ENCODE measurements around the gene FAM13A.

DNA sequence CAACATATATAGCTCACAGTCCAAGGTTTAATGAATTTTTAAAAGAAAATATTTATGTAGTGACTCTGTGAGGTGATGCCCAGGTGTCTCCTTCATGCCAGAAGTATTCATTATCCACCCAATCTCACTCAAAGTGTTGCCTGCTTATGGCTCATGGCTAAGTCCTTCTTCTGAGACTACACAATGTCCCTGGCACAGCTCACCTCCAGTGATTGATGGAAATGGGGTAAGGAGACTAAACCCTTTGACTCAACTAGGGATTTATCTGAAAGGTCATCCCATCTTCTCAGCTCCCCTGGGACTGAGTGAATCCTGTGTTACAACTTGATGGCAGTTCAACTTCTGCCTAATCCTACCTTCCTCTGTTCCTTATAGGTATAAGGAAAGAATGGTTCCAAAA lies 74.2 kb downstream of the FAM13A start:
- TF ChIP-seq POLR2A (IDR thresholded peaks at IDR 0.05; ENCODE audit: low read depth, low read length) (no peak), POLR2AphosphoS5 (IDR thresholded peaks at IDR 0.05; ENCODE audit: low read depth, low read length) (no peak), TAF1 (IDR thresholded peaks at IDR 0.05; ENCODE audit: low read depth, low read length) (no peak), SPI1 (IDR thresholded peaks at IDR 0.05; ENCODE audit: low read depth, low read length) (no peak), POU2F2 (IDR thresholded peaks at IDR 0.05; ENCODE audit: low read depth, low read length) (no peak), PAX5 (IDR thresholded peaks at IDR 0.05; ENCODE audit: insufficient read depth, low read length, severe bottlenecking) (no peak)

Measured in GM12891 (cell line).